ENCODE data around the gene PLEKHA1. TPM values are rescaled to one million over a fixed set of nuclear protein-coding genes. Genes with fewer than 3 reads are reported as not detected.

The PLEKHA1 gene
- total and polyA plus RNA-seq, 2 of the 13 experiments (the other 11 are each of a cell fraction or from before 2014, with no cell fraction given): 32.2 to 53.3 TPM

GRCh38 chr10:122374237-122374858, at the start of gene PLEKHA1 (continued):
- TF ChIP-seq CTCF (CRISPR knock-in tag; IDR thresholded peaks at IDR 0.05) (0 out of 2 replicates have a peak, but pooled peaks have one; percentile 4), HDAC6 (IDR thresholded peaks at IDR 0.05; ENCODE audit: low read depth, low read length) (no peak), NFKB2 (CRISPR knock-in tag; IDR thresholded peaks at IDR 0.05; ENCODE audit: borderline replicate concordance) (no peak), CHD2 (IDR thresholded peaks at IDR 0.05; ENCODE audit: low read depth, low read length) (no peak), HIVEP1 (CRISPR knock-in tag; IDR thresholded peaks at IDR 0.05) (no peak), PHF21A (CRISPR knock-in tag; IDR thresholded peaks at IDR 0.05) (peak; percentile 56; the same call in 1 of the 2 replicates), ZC3H13 (CRISPR knock-in tag; IDR thresholded peaks at IDR 0.05) (no peak), ZNF33A (CRISPR knock-in tag; IDR thresholded peaks at IDR 0.05; ENCODE audit: borderline replicate concordance) (no peak), ZNF607 (CRISPR knock-in tag; IDR thresholded peaks at IDR 0.05; ENCODE audit: borderline replicate concordance) (peak; percentile 34; the same call in 1 of the 2 replicates), SMAD9 (CRISPR knock-in tag; IDR thresholded peaks at IDR 0.05) (no peak), ZNF556 (CRISPR knock-in tag; IDR thresholded peaks at IDR 0.05; ENCODE audit: borderline replicate concordance) (peak; percentile 60; the same call in 1 of the 2 replicates), SNAPC2 (CRISPR knock-in tag; IDR thresholded peaks at IDR 0.05) (0 out of 2 replicates have a peak, but pooled peaks have one; percentile 57), TEAD3 (CRISPR knock-in tag; optimal IDR thresholded peaks at IDR 0.05; ENCODE audit: borderline replicate concordance) (peak; percentile 24), ZNF317 (CRISPR knock-in tag; IDR thresholded peaks at IDR 0.05) (0 out of 2 replicates have a peak, but pooled peaks have one; percentile 9)
- TF ChIP-seq, protein P1, sequence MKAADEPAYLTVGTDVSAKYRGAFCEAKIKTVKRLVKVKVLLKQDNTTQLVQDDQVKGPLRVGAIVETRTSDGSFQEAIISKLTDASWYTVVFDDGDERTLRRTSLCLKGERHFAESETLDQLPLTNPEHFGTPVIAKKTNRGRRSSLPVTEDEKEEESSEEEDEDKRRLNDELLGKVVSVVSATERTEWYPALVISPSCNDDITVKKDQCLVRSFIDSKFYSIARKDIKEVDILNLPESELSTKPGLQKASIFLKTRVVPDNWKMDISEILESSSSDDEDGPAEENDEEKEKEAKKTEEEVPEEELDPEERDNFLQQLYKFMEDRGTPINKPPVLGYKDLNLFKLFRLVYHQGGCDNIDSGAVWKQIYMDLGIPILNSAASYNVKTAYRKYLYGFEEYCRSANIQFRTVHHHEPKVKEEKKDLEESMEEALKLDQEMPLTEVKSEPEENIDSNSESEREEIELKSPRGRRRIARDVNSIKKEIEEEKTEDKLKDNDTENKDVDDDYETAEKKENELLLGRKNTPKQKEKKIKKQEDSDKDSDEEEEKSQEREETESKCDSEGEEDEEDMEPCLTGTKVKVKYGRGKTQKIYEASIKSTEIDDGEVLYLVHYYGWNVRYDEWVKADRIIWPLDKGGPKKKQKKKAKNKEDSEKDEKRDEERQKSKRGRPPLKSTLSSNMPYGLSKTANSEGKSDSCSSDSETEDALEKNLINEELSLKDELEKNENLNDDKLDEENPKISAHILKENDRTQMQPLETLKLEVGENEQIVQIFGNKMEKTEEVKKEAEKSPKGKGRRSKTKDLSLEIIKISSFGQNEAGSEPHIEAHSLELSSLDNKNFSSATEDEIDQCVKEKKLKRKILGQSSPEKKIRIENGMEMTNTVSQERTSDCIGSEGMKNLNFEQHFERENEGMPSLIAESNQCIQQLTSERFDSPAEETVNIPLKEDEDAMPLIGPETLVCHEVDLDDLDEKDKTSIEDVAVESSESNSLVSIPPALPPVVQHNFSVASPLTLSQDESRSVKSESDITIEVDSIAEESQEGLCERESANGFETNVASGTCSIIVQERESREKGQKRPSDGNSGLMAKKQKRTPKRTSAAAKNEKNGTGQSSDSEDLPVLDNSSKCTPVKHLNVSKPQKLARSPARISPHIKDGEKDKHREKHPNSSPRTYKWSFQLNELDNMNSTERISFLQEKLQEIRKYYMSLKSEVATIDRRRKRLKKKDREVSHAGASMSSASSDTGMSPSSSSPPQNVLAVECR (CRISPR knock-in tag; IDR thresholded peaks at IDR 0.05; ENCODE audit: borderline replicate concordance): peak; percentile 17; the same call in 1 of the 2 replicates
